H9 (cell line): ENCODE data around the gene MED27. TPM values are rescaled to one million over a fixed set of nuclear protein-coding genes. Genes with fewer than 3 reads are reported as not detected.

Source experiments
- DNase-seq: peaks from one replicate; pipeline ENCODE4 v3.0.0-alpha.2; 2017
- H2AFZ ChIP-seq: one replicate; pipeline ENCODE4 v1.6.1; 2013; ENCODE audit warnings: mild to moderate bottlenecking, low read length, control low read depth, moderate library complexity
- H2AK5ac ChIP-seq: 2 replicates; pipeline ENCODE4 v1.6.1; 2013; ENCODE audit warnings: low read length, control low read depth, mixed read lengths; ENCODE audit not compliant: insufficient read length
- H2BK120ac ChIP-seq: one replicate; pipeline ENCODE4 v1.6.1; 2013; ENCODE audit warnings: low read depth, mild to moderate bottlenecking, low read length, control low read depth, inconsistent platforms; ENCODE audit not compliant: poor library complexity, severe bottlenecking
- H2BK12ac ChIP-seq: 2 replicates; pipeline ENCODE4 v1.6.1; 2013; ENCODE audit warnings: low read length, control low read depth, mixed read lengths, low read depth; ENCODE audit not compliant: insufficient read length
- H2BK15ac ChIP-seq: 2 replicates; pipeline ENCODE4 v1.6.1; 2013; ENCODE audit warnings: low read depth, low read length, control low read depth
- H2BK20ac ChIP-seq: one replicate; pipeline ENCODE4 v1.6.1; 2013; ENCODE audit warnings: low read depth, mild to moderate bottlenecking, low read length, control low read depth, inconsistent platforms; ENCODE audit not compliant: poor library complexity, severe bottlenecking
- H2BK5ac ChIP-seq: 2 replicates; pipeline ENCODE4 v1.6.1; 2013; ENCODE audit warnings: low read length, control low read depth, mixed read lengths; ENCODE audit not compliant: insufficient read length
- H3K14ac ChIP-seq: 2 replicates; pipeline ENCODE4 v1.6.1; 2013; ENCODE audit warnings: low read length, control low read depth; ENCODE audit not compliant: insufficient read depth
- H3K18ac ChIP-seq: 2 replicates; pipeline ENCODE4 v1.6.1; 2013; ENCODE audit warnings: low read depth, mild to moderate bottlenecking, mixed read lengths, low read length, control low read depth; ENCODE audit not compliant: insufficient read length
- H3K23ac ChIP-seq: 2 replicates; pipeline ENCODE4 v1.6.1; 2013; ENCODE audit warnings: low read length, control low read depth, mixed read lengths, low read depth; ENCODE audit not compliant: insufficient read length
- H3K23me2 ChIP-seq: 2 replicates; pipeline ENCODE4 v1.6.1; 2013; ENCODE audit warnings: low read depth, mild to moderate bottlenecking, mixed read lengths, low read length, control low read depth; ENCODE audit not compliant: insufficient read length, poor library complexity, severe bottlenecking
- H3K27ac ChIP-seq: 2 replicates; pipeline ENCODE4 v1.5.1; 2013; ENCODE audit warnings: low read length, control low read depth, mixed read lengths, low read depth; ENCODE audit not compliant: insufficient read length
- H3K27me3 ChIP-seq: 2 replicates; pipeline ENCODE4 v1.6.1; 2013; ENCODE audit warnings: low read length, control low read depth, inconsistent platforms; ENCODE audit not compliant: insufficient read depth
- H3K4ac ChIP-seq: 2 replicates; pipeline ENCODE4 v1.6.1; 2013; ENCODE audit warnings: low read depth, mild to moderate bottlenecking, control low read depth, inconsistent platforms, low read length, moderate library complexity
- H3K4me1 ChIP-seq: 2 replicates; pipeline ENCODE4 v1.6.1; 2013; ENCODE audit warnings: low read length, control low read depth, inconsistent platforms; ENCODE audit not compliant: insufficient read depth
- H3K4me2 ChIP-seq: 2 replicates; pipeline ENCODE4 v1.6.1; 2013; ENCODE audit warnings: low read length, control low read depth, mixed read lengths; ENCODE audit not compliant: insufficient read length, insufficient read depth
- H3K56ac ChIP-seq: 2 replicates; pipeline ENCODE4 v1.6.1; 2013; ENCODE audit warnings: low read depth, mild to moderate bottlenecking, mixed read lengths, low read length, control low read depth; ENCODE audit not compliant: insufficient read length
- H3K79me1 ChIP-seq: 2 replicates; pipeline ENCODE4 v1.6.1; 2013; ENCODE audit warnings: low read depth, mild to moderate bottlenecking, moderate library complexity, low read length, control low read depth, inconsistent platforms; ENCODE audit not compliant: insufficient read depth, poor library complexity, severe bottlenecking
- H3K79me2 ChIP-seq: 2 replicates; pipeline ENCODE4 v1.6.1; 2013; ENCODE audit warnings: low read length, control low read depth, inconsistent platforms; ENCODE audit not compliant: insufficient read depth
- H3K9ac ChIP-seq: 2 replicates; pipeline ENCODE4 v1.6.1; 2013; ENCODE audit warnings: low read length, control low read depth, mixed read lengths; ENCODE audit not compliant: insufficient read length; ENCODE audit errors: extremely low read depth
- H3K9me3 ChIP-seq: one replicate; pipeline ENCODE4 v1.6.1; 2013; ENCODE audit warnings: low read depth, low read length, inconsistent platforms; ENCODE audit not compliant: control insufficient read depth
- H3T11ph ChIP-seq: one replicate; pipeline ENCODE4 v1.6.1; 2013; ENCODE audit warnings: mild to moderate bottlenecking, low read length, control low read depth, inconsistent platforms
- H4K20me1 ChIP-seq: one replicate; pipeline ENCODE4 v1.6.1; 2013; ENCODE audit not compliant: control insufficient read depth, insufficient read length, insufficient read depth
- H4K5ac ChIP-seq: 2 replicates; pipeline ENCODE4 v1.6.1; 2013; ENCODE audit warnings: low read depth, mild to moderate bottlenecking, mixed read lengths, low read length, control low read depth; ENCODE audit not compliant: insufficient read length
- H4K8ac ChIP-seq: replicated peaks from 2 replicates; pipeline ENCODE4 v1.6.1; 2013; ENCODE audit warnings: low read length, control low read depth, mixed read lengths, low read depth; ENCODE audit not compliant: insufficient read length
- H4K91ac ChIP-seq: 2 replicates; pipeline ENCODE4 v1.6.1; 2013; ENCODE audit warnings: low read depth, mild to moderate bottlenecking, moderate library complexity, mixed read lengths, low read length, control low read depth; ENCODE audit not compliant: insufficient read length
- H3K27ac Mint-ChIP-seq, 3 experiments: 2 replicates in 2 of 3; 3 replicates in 1 of 3; pipeline ENCODE4 v1.8.0; 2020 to 2021; ENCODE audit warnings: mixed read lengths in 3 of 3, mild to moderate bottlenecking in 1 of 3, moderate library complexity in 1 of 3
- H3K27me3 Mint-ChIP-seq: 2 replicates; pipeline ENCODE4 v1.8.0; 2021; ENCODE audit warnings: low read depth, mild to moderate bottlenecking, moderate library complexity, mixed read lengths
- H3K36me3 Mint-ChIP-seq, 3 experiments: 2 replicates in 2 of 3; 3 replicates in 1 of 3; pipeline ENCODE4 v1.8.0; 2020 to 2021; ENCODE audit warnings: low read depth in 3 of 3, mixed read lengths in 3 of 3; ENCODE audit not compliant: insufficient read depth in 1 of 3
- H3K4me1 Mint-ChIP-seq, 2 experiments: 2 replicates each; pipeline ENCODE4 v1.8.0; 2020; ENCODE audit warnings: mixed read lengths in 2 of 2
- H3K4me3 Mint-ChIP-seq, 2 experiments: 2 replicates in 1 of 2; 3 replicates in 1 of 2; pipeline ENCODE4 v1.8.0; 2020 to 2021; ENCODE audit warnings: mild to moderate bottlenecking in 2 of 2, mixed read lengths in 2 of 2, moderate library complexity in 1 of 2
- H3K9me3 Mint-ChIP-seq, 2 experiments: 2 replicates in 1 of 2; 3 replicates in 1 of 2; pipeline ENCODE4 v1.8.0; 2020; ENCODE audit warnings: mild to moderate bottlenecking in 2 of 2, mixed read lengths in 2 of 2, moderate library complexity in 1 of 2
- WGBS: extraction: QIAGEN DNeasy Blood & Tissue Kit; methylation state at CpG from one replicate; pipeline ENCODE4 v1.1.7; 2013; ENCODE audit warnings: missing lambda C conversion rate, low lambda C conversion rate, mixed read lengths; ENCODE audit not compliant: insufficient read length; ENCODE audit errors: extremely low coverage; 5-methylcytosine and 5-hydroxymethylcytosine counted together
- total RNA-seq: library from RNA; stranded (reverse); gene quantifications from 2 replicates; pipeline ENCODE4 v1.2.1, GENCODE V29; 2021
- TF ChIP-seq, protein P1 (sequence below): fragments of 200-600 bp; sonication (generic); conservative IDR thresholded peaks from 3 replicates; pipeline ENCODE4 v1.8.0; 2021; ENCODE audit warnings: antibody characterized with exemption, mild to moderate bottlenecking

Gene MED27
- total RNA-seq, 1 experiment from 2014 or later = 33.5 TPM

DNA sequence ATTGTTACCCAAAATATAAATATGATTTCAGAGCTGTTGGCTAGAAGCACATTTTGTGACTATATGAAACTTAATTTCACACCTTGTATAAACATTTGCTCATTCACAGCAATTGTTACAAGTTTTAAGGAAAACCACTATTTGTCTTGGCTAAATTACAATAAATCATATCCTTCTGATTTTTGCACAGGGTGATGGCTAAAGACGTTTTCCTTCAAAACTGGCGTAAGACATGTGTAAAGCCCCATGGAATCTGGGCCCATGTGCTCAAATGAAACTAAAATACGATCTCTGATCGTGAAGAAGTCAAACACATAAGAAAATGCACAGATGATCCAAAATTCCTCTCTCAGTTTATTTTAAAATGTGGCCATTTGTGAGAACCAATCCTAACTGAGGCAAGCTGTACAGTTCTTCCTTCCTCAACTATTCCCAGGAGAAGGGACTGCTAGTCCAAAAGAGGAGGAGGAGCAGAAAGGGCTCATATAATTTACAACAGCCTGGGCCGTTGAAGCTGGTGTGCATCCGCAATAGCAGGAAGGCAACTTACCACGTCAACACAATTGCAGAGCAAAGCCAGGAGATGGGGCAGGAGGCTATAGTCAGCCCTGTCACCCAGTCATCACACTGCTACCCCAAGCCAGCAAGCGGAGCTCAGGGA lies 98.4 kb downstream of the MED27 start:
- no peak overlapping the region for H2BK12ac ChIP-seq
- H3K4me2 ChIP-seq = no peak overlapping the region
- no peak overlapping the region for H2AK5ac ChIP-seq
- H3K27me3 ChIP-seq = no peaks in the 10 kb centered on the region
- H3K14ac ChIP-seq = no peak overlapping the region
- TF ChIP-seq, protein P1, sequence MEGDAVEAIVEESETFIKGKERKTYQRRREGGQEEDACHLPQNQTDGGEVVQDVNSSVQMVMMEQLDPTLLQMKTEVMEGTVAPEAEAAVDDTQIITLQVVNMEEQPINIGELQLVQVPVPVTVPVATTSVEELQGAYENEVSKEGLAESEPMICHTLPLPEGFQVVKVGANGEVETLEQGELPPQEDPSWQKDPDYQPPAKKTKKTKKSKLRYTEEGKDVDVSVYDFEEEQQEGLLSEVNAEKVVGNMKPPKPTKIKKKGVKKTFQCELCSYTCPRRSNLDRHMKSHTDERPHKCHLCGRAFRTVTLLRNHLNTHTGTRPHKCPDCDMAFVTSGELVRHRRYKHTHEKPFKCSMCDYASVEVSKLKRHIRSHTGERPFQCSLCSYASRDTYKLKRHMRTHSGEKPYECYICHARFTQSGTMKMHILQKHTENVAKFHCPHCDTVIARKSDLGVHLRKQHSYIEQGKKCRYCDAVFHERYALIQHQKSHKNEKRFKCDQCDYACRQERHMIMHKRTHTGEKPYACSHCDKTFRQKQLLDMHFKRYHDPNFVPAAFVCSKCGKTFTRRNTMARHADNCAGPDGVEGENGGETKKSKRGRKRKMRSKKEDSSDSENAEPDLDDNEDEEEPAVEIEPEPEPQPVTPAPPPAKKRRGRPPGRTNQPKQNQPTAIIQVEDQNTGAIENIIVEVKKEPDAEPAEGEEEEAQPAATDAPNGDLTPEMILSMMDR = no peak
- no peak overlapping the region for H3K27ac ChIP-seq
- no peak for DNase-seq
- Mint-ChIP-seq H3K9me3 (no peaks in the 10 kb centered on the region), H3K27ac (no peak overlapping the region; a peak in 1 of 7 replicates), H3K36me3 (no peaks in the 10 kb centered on the region), H3K27me3 (no peaks in the 10 kb centered on the region), H3K4me3 (no peak overlapping the region), H3K4me1 (peaks cover 5 to 15% of the 10 kb centered on the region in 2 experiments; a peak in 3 of 4 replicates)
- H2BK20ac ChIP-seq = no peak overlapping the region
- no peaks in the 10 kb centered on the region for H3K23me2 ChIP-seq
- no peaks in the 10 kb centered on the region for H3K79me2 ChIP-seq
- no peak overlapping the region for H2BK5ac ChIP-seq
- no CpG with 5 or more reads among the region's 8 CpGs for WGBS
- no peaks in the 10 kb centered on the region for H3K9me3 ChIP-seq
- H3K9ac ChIP-seq = no peak overlapping the region
- H3K4me1 ChIP-seq = no peaks in the 10 kb centered on the region
- no peak overlapping the region for H3K23ac ChIP-seq
- no peak overlapping the region for H2BK15ac ChIP-seq
- H4K8ac ChIP-seq = no peak overlapping the region
- H2BK120ac ChIP-seq = no peak overlapping the region
- H2AFZ ChIP-seq = no peak overlapping the region
- no peaks in the 10 kb centered on the region for H3K79me1 ChIP-seq
- no peak overlapping the region for H3K4ac ChIP-seq
- no peak overlapping the region for H4K5ac ChIP-seq
- H3K56ac ChIP-seq = no peak overlapping the region
- no peak overlapping the region for H3K18ac ChIP-seq
- H3T11ph ChIP-seq = no peak overlapping the region
- H4K91ac ChIP-seq = no peak overlapping the region
- no peaks in the 10 kb centered on the region for H4K20me1 ChIP-seq
